ENCODE results near the gene WSCD2. TPM values are rescaled to one million over a fixed set of nuclear protein-coding genes. Genes with fewer than 3 reads are reported as not detected.

WSCD2 gene
- total RNA-seq, 4 donors from 2014 or later: under 0.01 to 1.5 (median 0.49) TPM; not detected in 1

GRCh38 chr12:108231909-108232434 is 102.9 kb downstream of the WSCD2 start:
- TF ChIP-seq, protein P1, sequence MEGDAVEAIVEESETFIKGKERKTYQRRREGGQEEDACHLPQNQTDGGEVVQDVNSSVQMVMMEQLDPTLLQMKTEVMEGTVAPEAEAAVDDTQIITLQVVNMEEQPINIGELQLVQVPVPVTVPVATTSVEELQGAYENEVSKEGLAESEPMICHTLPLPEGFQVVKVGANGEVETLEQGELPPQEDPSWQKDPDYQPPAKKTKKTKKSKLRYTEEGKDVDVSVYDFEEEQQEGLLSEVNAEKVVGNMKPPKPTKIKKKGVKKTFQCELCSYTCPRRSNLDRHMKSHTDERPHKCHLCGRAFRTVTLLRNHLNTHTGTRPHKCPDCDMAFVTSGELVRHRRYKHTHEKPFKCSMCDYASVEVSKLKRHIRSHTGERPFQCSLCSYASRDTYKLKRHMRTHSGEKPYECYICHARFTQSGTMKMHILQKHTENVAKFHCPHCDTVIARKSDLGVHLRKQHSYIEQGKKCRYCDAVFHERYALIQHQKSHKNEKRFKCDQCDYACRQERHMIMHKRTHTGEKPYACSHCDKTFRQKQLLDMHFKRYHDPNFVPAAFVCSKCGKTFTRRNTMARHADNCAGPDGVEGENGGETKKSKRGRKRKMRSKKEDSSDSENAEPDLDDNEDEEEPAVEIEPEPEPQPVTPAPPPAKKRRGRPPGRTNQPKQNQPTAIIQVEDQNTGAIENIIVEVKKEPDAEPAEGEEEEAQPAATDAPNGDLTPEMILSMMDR (IDR thresholded peaks at IDR 0.05; ENCODE audit: low read depth): no peak

DNA sequence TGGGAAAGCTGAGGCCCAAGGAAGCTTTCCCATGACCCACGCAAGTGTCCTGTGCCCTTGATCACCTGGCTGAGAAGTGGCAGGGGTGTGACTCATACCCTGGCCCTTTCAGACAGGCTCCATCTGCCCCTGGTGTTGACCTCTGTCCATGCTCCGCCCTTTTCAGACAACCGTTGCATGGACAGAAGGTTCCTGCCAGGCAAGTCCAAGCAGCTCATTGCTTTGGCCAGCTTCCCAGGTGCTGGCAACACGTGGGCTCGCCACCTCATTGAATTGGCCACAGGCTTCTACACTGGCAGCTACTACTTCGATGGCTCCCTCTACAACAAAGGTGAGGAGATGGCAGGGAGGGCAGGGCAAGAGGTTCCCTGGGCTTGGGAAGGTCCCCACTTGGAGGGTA is 103.5 kb downstream of the WSCD2 start:
- TF ChIP-seq, protein P1 (IDR thresholded peaks at IDR 0.05; ENCODE audit: low read depth): no peak

- TF ChIP-seq, protein P1 (IDR thresholded peaks at IDR 0.05; ENCODE audit: low read depth): no peak
These were observed 105.1 kb downstream of the WSCD2 start for GRCh38 chr12:108234158-108234557.

DNA sequence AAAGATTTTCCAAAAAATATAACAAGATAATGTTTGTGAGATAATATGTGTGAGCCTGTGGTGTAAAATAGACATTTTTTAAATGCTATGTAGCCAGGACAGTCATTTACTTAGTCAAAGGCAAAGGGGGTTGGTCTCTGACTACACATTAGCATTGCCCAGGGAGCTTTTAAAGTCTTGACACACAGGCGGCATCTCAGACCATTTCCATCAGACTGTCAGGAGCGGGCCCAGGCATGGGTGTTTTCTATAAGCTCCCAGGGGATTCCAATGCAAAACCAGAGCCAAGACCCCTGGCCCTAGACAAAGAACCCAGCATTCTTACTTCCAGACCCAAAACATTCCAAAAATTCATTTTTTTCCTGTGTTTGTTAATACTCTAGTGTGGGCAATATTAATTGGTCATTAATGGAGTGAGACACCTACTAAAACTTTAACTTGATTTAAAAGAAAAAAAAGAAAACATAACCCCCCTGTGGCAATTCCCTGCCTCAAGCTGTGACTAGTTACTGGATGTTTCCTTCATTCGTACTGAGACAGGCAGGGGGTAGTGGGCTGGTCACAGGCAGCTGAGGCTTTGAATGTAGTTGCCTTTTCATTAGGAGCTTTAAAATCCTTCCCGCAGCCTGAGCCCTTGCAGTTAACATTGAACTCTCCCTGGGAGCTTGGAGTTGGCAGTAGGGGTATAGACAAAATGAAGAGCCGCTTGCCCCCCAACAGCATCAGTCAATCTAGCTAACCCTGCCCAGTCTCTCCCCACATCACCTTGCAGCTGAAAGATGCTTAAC is 106.3 kb downstream of the WSCD2 start:
- TF ChIP-seq, protein P1 (IDR thresholded peaks at IDR 0.05; ENCODE audit: low read depth): no peak

DNA sequence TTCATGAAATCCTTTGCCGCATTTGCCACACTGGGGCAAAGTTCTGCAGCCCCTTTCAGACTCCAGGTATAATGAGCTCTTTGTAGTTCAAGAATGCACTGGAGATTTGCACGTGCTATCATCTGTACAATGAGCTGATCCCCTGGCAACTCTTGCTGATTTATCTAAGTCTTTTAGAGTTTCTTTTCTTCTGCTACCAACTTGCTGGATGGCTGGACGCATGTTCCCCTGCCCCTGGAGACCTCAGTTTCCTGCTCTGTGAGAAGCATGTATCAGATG is 106.8 kb downstream of the WSCD2 start:
- TF ChIP-seq, protein P1 (IDR thresholded peaks at IDR 0.05; ENCODE audit: low read depth): no peak

- TF ChIP-seq, protein P1 (IDR thresholded peaks at IDR 0.05; ENCODE audit: low read depth): no peak
These were observed 107.3 kb downstream of the WSCD2 start for GRCh38 chr12:108236366-108236765.

GRCh38 chr12:108237272-108237671 is 108.2 kb downstream of the WSCD2 start:
- TF ChIP-seq, protein P1 (IDR thresholded peaks at IDR 0.05; ENCODE audit: low read depth): no peak
